ENCODE measurements around the gene TRAPPC11. TPM values are rescaled to one million over a fixed set of nuclear protein-coding genes. Genes with fewer than 3 reads are reported as not detected.

TRAPPC11 gene
- total RNA-seq, 1 experiment from 2014 or later = 21.1 TPM

- H3K9me3 ChIP-seq (ENCODE audit: control insufficient read depth, insufficient read depth, low read depth, low read length) = no peaks in the 10 kb centered on the region
- no peaks in the 10 kb centered on the region for H3K27me3 ChIP-seq (ENCODE audit: control insufficient read depth, insufficient read depth, low read length)
- peaks cover 6% of the 10 kb centered on the region for H3K36me3 ChIP-seq (ENCODE audit: control insufficient read depth, insufficient read depth, low read length)
- in situ Hi-C loops (cut with HindIII; ENCODE audit: low pct_unique_long_range_greater_than_20kb, low sequenced_read_pairs) = no loop called here
- TF ChIP-seq, protein P1, sequence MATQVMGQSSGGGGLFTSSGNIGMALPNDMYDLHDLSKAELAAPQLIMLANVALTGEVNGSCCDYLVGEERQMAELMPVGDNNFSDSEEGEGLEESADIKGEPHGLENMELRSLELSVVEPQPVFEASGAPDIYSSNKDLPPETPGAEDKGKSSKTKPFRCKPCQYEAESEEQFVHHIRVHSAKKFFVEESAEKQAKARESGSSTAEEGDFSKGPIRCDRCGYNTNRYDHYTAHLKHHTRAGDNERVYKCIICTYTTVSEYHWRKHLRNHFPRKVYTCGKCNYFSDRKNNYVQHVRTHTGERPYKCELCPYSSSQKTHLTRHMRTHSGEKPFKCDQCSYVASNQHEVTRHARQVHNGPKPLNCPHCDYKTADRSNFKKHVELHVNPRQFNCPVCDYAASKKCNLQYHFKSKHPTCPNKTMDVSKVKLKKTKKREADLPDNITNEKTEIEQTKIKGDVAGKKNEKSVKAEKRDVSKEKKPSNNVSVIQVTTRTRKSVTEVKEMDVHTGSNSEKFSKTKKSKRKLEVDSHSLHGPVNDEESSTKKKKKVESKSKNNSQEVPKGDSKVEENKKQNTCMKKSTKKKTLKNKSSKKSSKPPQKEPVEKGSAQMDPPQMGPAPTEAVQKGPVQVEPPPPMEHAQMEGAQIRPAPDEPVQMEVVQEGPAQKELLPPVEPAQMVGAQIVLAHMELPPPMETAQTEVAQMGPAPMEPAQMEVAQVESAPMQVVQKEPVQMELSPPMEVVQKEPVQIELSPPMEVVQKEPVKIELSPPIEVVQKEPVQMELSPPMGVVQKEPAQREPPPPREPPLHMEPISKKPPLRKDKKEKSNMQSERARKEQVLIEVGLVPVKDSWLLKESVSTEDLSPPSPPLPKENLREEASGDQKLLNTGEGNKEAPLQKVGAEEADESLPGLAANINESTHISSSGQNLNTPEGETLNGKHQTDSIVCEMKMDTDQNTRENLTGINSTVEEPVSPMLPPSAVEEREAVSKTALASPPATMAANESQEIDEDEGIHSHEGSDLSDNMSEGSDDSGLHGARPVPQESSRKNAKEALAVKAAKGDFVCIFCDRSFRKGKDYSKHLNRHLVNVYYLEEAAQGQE (IDR thresholded peaks at IDR 0.05; ENCODE audit: insufficient read depth in 1 of 2, low read depth in 2 of 2, low read length in 1 of 2) = no peak
- no peak for TF ChIP-seq SIN3A (IDR thresholded peaks at IDR 0.05; ENCODE audit: borderline replicate concordance, insufficient read depth, low read depth, low read length)
- TF ChIP-seq POLR2AphosphoS5 (IDR thresholded peaks at IDR 0.05; ENCODE audit: low read depth, low read length) = no peak
- TF ChIP-seq CTCF (IDR thresholded peaks at IDR 0.05) = no peak
- no peak for TF ChIP-seq TCF7L2 (IDR thresholded peaks at IDR 0.05; ENCODE audit: low read depth, low read length)
- H3K4me1 ChIP-seq (ENCODE audit: control insufficient read depth, insufficient read depth, low read length) = 0 out of 2 replicates have a peak, but pooled peaks cover 4% of the 10 kb centered on the region
- BruUV-seq (replicated peaks) = TSS peak; percentile 88
- H3K4me3 ChIP-seq (ENCODE audit: low read depth in 2 of 2, low read length in 2 of 2) = peak overlapping the region; percentile 83 to 95
- DNase-seq (ENCODE audit: low read depth, low spot score) (no peak), ATAC-seq (no peak)
- ChIA-PET CTCF (no interaction called here), POLR2A (no interaction called here)
- H3K27ac ChIP-seq (ENCODE audit: low read length) = peak overlapping the region; percentile 95
- intact Hi-C loops (cut with micrococcal nuclease; ENCODE audit: unreplicated experiment) = no loop called here
Observed at GRCh38 chr4:183659872-183660242, 764 bp downstream of the TRAPPC11 start.

DNA sequence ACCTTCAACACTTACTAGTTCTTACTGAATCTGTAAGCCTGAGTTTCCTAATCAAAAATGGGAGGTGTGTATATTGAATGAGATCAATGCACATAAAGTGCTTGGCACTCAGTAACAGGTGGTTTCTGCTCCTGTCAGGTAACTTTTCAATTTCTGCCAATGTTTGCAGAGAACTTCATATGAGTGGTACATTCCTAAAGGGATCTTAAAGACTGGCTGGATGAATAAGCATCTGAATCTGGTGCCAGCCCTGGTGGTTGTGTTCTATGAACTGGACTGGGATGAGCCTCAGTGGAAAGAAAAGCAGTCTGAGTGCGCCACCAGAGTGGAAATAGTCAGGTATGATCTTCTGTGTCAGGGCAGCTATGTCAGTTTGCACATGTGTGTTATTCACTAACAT, 7.0 kb downstream of the TRAPPC11 start:
- POLR2A ChIA-PET = no interaction called here
- DNase-seq (ENCODE audit: low read depth, low spot score) (no peak), ATAC-seq (no peak)
- intact Hi-C loops (cut with micrococcal nuclease; ENCODE audit: unreplicated experiment) = no loop called here
- BruUV-seq (replicated peaks) = no TSS peak
- no peaks in the 10 kb centered on the region for H3K27me3 ChIP-seq (ENCODE audit: control insufficient read depth, insufficient read depth, low read length)
- in situ Hi-C loops (cut with HindIII; ENCODE audit: low pct_unique_long_range_greater_than_20kb, low sequenced_read_pairs) = no loop called here
- H3K4me3 ChIP-seq (ENCODE audit: low read depth in 2 of 2, low read length in 2 of 2) = no peak overlapping the region
- no peaks in the 10 kb centered on the region for H3K9me3 ChIP-seq (ENCODE audit: control insufficient read depth, insufficient read depth, low read depth, low read length)
- H3K36me3 ChIP-seq (ENCODE audit: control insufficient read depth, insufficient read depth, low read length) = peaks cover 16% of the 10 kb centered on the region
- no peak overlapping the region for H3K27ac ChIP-seq (ENCODE audit: low read length)
- no peaks in the 10 kb centered on the region for H3K4me1 ChIP-seq (ENCODE audit: control insufficient read depth, insufficient read depth, low read length)
- TF ChIP-seq POLR2AphosphoS5 (IDR thresholded peaks at IDR 0.05; ENCODE audit: low read depth, low read length) (no peak), SIN3A (IDR thresholded peaks at IDR 0.05; ENCODE audit: borderline replicate concordance, insufficient read depth, low read depth, low read length) (no peak), TCF7L2 (IDR thresholded peaks at IDR 0.05; ENCODE audit: low read depth, low read length) (no peak), CTCF (IDR thresholded peaks at IDR 0.05) (no peak)
- TF ChIP-seq, protein P1 (IDR thresholded peaks at IDR 0.05; ENCODE audit: insufficient read depth in 1 of 2, low read depth in 2 of 2, low read length in 1 of 2) = no peak
- CTCF ChIA-PET = no interaction called here

All from Panc1 (cell line).